ENCODE measurements around the gene FUT9.
"Not testable (repeated sequence)": the region's sequence is repeated elsewhere in the genome, so short reads cannot be mapped to it uniquely, and the experiment has no call there.

Gene FUT9

DNA sequence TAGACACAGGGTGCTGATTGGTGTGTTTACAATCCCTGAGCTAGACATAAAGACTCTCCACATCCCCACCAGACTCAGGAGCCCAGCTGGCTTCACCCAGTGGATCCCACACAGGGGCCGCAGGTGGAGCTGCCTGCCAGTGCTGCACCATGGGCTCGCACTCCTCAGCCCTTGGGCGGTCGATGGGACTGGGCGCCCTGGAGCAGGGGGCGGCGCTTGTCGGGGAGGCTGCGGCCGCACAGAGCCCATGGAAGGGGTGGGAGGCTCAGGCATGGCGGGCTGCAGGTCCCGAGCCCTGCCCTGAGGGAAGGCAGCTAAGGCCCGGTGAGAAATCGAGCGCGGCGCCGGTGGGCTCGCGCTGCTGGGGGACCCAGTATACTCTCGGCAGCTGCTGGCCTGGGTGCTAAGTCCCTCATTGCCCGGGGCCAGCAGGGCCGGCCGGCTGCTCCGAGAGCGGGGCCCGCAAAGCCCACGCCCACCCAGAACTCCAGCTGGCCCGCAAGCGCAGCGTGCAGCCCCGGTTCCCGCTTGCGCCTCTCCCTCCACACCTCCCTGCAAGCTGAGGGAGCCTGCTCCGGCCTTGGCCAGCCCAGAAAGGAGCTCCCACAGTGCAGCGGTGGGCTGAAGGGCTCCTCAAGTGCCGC is 245.1 kb downstream of the FUT9 start:
- FAIRE-seq; DNase-seq (ENCODE audit: insufficient read length, low spot score): not testable (repeated sequence)

Measured in GM19239 (cell line).